Fibroblast of lung (primary cell): Measurements from ENCODE around the gene TPSD1.

ENCODE experiments used
- CTCF ChIP-seq, 2 donors: IDR thresholded peaks in 1 of 2; conservative IDR thresholded peaks in 1 of 2; 1 replicate in 1 of 2; 2 replicates in 1 of 2; pipeline ENCODE4 v1.5.1; 2011 to 2012; ENCODE audit warnings: low read length in 2 of 2, control low read depth in 1 of 2, inconsistent platforms in 1 of 2, low read depth in 1 of 2, mild to moderate bottlenecking in 1 of 2
- EZH2 ChIP-seq: IDR thresholded peaks from 2 replicates; pipeline ENCODE4 v1.5.1; 2012; ENCODE audit warnings: low read length, control low read depth, mild to moderate bottlenecking; ENCODE audit errors: missing control alignments

DNA sequence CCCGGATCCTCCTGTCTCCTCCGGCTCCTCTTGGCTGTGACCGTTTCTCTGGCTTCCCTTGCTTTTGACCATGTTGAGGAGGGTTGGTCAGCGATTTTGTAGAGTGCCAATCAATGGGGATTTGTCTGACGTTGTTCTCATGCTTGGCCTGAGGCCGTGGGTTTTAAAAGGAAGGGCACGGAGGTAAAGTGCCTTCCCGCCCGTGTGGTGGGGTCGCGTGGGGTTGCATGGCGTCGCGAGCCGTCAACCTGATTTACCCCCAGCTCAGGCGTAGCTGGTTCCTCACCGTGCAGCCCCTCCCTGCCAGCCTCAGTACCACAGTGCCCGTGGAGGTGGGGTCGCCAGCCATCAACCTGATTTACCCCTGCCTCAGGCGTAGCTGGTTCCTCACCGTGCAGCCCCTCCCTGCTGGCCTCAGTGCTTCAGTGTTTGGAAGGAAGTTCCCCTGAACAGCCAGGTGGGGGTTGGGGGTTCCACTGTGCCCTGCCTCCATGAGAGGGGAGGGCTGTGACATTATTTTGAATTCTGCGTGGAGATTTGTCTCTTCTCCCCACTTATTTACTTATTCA lies 10.3 kb upstream of the TPSD1 start:
- no peak for TF ChIP-seq CTCF (conservative IDR thresholded peaks at IDR 0.05 in 1 of 2, IDR thresholded peaks at IDR 0.05 in 1 of 2; ENCODE audit: low read depth in 1 of 2, low read length in 2 of 2)
- no peak for TF ChIP-seq EZH2
